PC-9 (cell line): ENCODE data around the gene SIK3. TPM values are rescaled to one million over a fixed set of nuclear protein-coding genes. Genes with fewer than 3 reads are reported as not detected.
"Not testable (repeated sequence)": the region's sequence is repeated elsewhere in the genome, so short reads cannot be mapped to it uniquely, and the experiment has no call there.

Experiments used
- BruUV-seq: library from RNA; stranded (reverse); fragments of 400-500 nt; replicated peaks from 2 replicates; lab custom pipeline; 2021; lab: Mats Ljungman, UMichigan
- CTCF ChIA-PET: fragments of 300-600 bp; sonication (Branson Sonifier 250); formaldehyde crosslinking; loops from one replicate; lab custom pipeline; 2022; ENCODE audit warnings: antibody characterized with exemption; lab: Charles Lee
- POLR2A ChIA-PET: fragments of 300-600 bp; sonication (Branson Sonifier 250); formaldehyde crosslinking; loops from one replicate; lab custom pipeline; 2022; ENCODE audit warnings: antibody characterized with exemption; ENCODE audit not compliant: unreplicated experiment; lab: Charles Lee
- DNase-seq, 2 experiments: peaks; one replicate each; pipeline versions ENCODE4 v3.0.0 to v3.0.0-alpha.2; 2015 to 2022; ENCODE audit warnings: mixed read lengths in 1 of 2
- H2AFZ ChIP-seq: fragments of 200-600 bp; sonication (generic); 2 replicates; pipeline ENCODE4 v1.8.1; 2017; ENCODE audit warnings: antibody characterized with exemption
- H3F3A ChIP-seq: fragments of 200-600 bp; sonication (generic); 2 replicates; pipeline ENCODE4 v1.8.1; 2017; ENCODE audit warnings: antibody characterized with exemption, mild to moderate bottlenecking, low read depth; ENCODE audit not compliant: insufficient read depth
- H3K27ac ChIP-seq: fragments of 200-600 bp; sonication (generic); 2 replicates; pipeline ENCODE4 v1.6.1; 2016; ENCODE audit warnings: mixed run types
- H3K27me3 ChIP-seq: fragments of 200-600 bp; sonication (generic); 2 replicates; pipeline ENCODE4 v1.6.1; 2016; ENCODE audit warnings: low read depth, mixed run types; ENCODE audit not compliant: insufficient read depth
- H3K36me3 ChIP-seq: fragments of 200-600 bp; sonication (generic); 2 replicates; pipeline ENCODE4 v1.6.1; 2016; ENCODE audit warnings: low read depth, mixed run types
- H3K4me1 ChIP-seq: fragments of 200-600 bp; sonication (generic); replicated peaks from 2 replicates; pipeline ENCODE4 v1.6.1; 2016; ENCODE audit warnings: mixed run types; ENCODE audit not compliant: insufficient read depth
- H3K4me2 ChIP-seq: fragments of 200-600 bp; sonication (generic); 2 replicates; pipeline ENCODE4 v1.6.1; 2017; ENCODE audit warnings: mixed run types
- H3K4me3 ChIP-seq: fragments of 200-600 bp; sonication (generic); 2 replicates; pipeline ENCODE4 v1.6.1; 2016; ENCODE audit warnings: mixed run types
- H3K79me2 ChIP-seq: fragments of 200-600 bp; sonication (generic); 2 replicates; pipeline ENCODE4 v1.6.1; 2017; ENCODE audit warnings: low read depth, mixed run types
- H3K9me2 ChIP-seq: fragments of 200-600 bp; sonication (generic); 2 replicates; pipeline ENCODE4 v1.8.1; 2017; ENCODE audit warnings: mild to moderate bottlenecking; ENCODE audit not compliant: insufficient read depth
- H3K9me3 ChIP-seq: fragments of 200-600 bp; sonication (generic); 2 replicates; pipeline ENCODE4 v1.8.1; 2016; ENCODE audit warnings: low read depth; ENCODE audit not compliant: insufficient read depth
- H4K20me1 ChIP-seq: fragments of 200-600 bp; sonication (generic); 2 replicates; pipeline ENCODE4 v1.8.1; 2017; ENCODE audit not compliant: insufficient read depth
- CTCF ChIP-seq: fragments of 200-600 bp; sonication (generic); conservative IDR thresholded peaks from 2 replicates; pipeline ENCODE4 v1.6.1; 2017; ENCODE audit warnings: mixed run types, antibody characterized with exemption, mild to moderate bottlenecking, moderate library complexity
- EZH2 ChIP-seq: fragments of 200-600 bp; sonication (generic); IDR thresholded peaks from 2 replicates; pipeline ENCODE4 v1.8.0; 2017; ENCODE audit warnings: antibody characterized with exemption, low read depth
- intact Hi-C: fragments of 100-400 bp; cut with micrococcal nuclease; formaldehyde crosslinking; loops from one replicate; pipeline ENCODE4 v1.10.0; 2022; ENCODE audit not compliant: unreplicated experiment
- total RNA-seq: library from RNA; stranded (reverse); gene quantifications from 2 replicates; pipeline ENCODE4 v1.2.3, GENCODE V29; 2021

Gene SIK3
- total RNA-seq, 1 experiment from 2014 or later, result 30.2 TPM

GRCh38 chr11:117121176-117121575 is 22.9 kb upstream of the SIK3 start:
- no TSS peak for BruUV-seq
- no peak for DNase-seq
- Histone ChIP-seq H3F3A (no peaks in the 10 kb centered on the region; the same call in 1 of the 2 replicates), H4K20me1 (no peaks in the 10 kb centered on the region), H3K4me3 (no peak overlapping the region), H3K27ac (no peak overlapping the region), H3K36me3 (no peaks in the 10 kb centered on the region), H3K9me3 (no peaks in the 10 kb centered on the region), H3K4me1 (no peaks in the 10 kb centered on the region), H3K9me2 (no peaks in the 10 kb centered on the region), H3K27me3 (no peaks in the 10 kb centered on the region), H3K4me2 (no peak overlapping the region), H3K79me2 (no peaks in the 10 kb centered on the region), H2AFZ (no peak overlapping the region)
- ChIA-PET CTCF (no interaction called here), POLR2A (no interaction called here)
- intact Hi-C loops, result no loop called here
- no peak for TF ChIP-seq EZH2
- no peak for TF ChIP-seq CTCF

DNA sequence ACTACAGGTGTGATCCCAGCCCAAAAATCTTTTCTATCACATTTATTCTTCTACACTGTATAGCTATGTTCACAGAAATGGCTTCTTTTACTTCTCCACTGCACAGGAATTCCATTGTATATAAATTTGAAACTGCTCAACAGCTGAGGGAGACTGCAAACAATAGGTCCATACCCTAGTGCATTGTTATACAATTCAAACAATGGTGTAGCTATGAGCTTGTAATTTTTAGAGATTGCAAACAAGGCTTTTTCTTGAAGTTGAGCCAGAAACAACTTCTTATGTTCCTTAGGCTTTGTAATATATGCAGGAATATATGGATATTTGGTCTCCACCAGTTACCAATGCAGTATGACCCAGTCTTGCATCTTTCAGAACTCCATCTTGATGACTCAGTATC is 19.5 kb upstream of the SIK3 start:
- Histone ChIP-seq H3K27ac (no peak overlapping the region), H3K36me3 (no peaks in the 10 kb centered on the region), H3K4me3 (no peak overlapping the region), H3K9me2 (no peaks in the 10 kb centered on the region), H4K20me1 (no peaks in the 10 kb centered on the region), H3K4me1 (no peaks in the 10 kb centered on the region), H3K4me2 (no peak overlapping the region), H3K27me3 (no peaks in the 10 kb centered on the region), H3K79me2 (no peaks in the 10 kb centered on the region), H3K9me3 (no peaks in the 10 kb centered on the region), H2AFZ (no peak overlapping the region), H3F3A (no peaks in the 10 kb centered on the region; the same call in 1 of the 2 replicates)
- ChIA-PET POLR2A (no interaction called here), CTCF (no interaction called here)
- BruUV-seq, result no TSS peak
- intact Hi-C loops, result no loop called here
- DNase-seq, result no peak
- TF ChIP-seq EZH2, result no peak
- TF ChIP-seq CTCF, result no peak

GRCh38 chr11:117112939-117113338 is 14.7 kb upstream of the SIK3 start:
- BruUV-seq, intact Hi-C loops, H3K36me3 ChIP-seq, H4K20me1 ChIP-seq, H3K9me3 ChIP-seq, DNase-seq, H2AFZ ChIP-seq, H3F3A ChIP-seq, CTCF ChIA-PET, POLR2A ChIA-PET, H3K79me2 ChIP-seq, H3K4me2 ChIP-seq, H3K27ac ChIP-seq, H3K27me3 ChIP-seq, H3K4me3 ChIP-seq, H3K9me2 ChIP-seq, H3K4me1 ChIP-seq: not testable (repeated sequence)

GRCh38 chr11:117112497-117112896 is 14.3 kb upstream of the SIK3 start:
- H3K9me2 ChIP-seq, H3K27me3 ChIP-seq, H2AFZ ChIP-seq, H3K4me2 ChIP-seq, POLR2A ChIA-PET, H3K4me3 ChIP-seq, DNase-seq, H3F3A ChIP-seq, CTCF ChIA-PET, H4K20me1 ChIP-seq, intact Hi-C loops, H3K9me3 ChIP-seq, H3K27ac ChIP-seq, H3K79me2 ChIP-seq, H3K4me1 ChIP-seq, H3K36me3 ChIP-seq, BruUV-seq: not testable (repeated sequence)
